GM18517 (cell line): ENCODE results near the gene OXNAD1.

Experiments
- ATAC-seq: cut with Tn5 transposase; IDR thresholded peaks from one replicate; pipeline ENCODE4 v1.9.1; 2021; ENCODE audit warnings: mild to moderate bottlenecking, moderate library complexity; ENCODE audit not compliant: unreplicated experiment

Gene OXNAD1

DNA sequence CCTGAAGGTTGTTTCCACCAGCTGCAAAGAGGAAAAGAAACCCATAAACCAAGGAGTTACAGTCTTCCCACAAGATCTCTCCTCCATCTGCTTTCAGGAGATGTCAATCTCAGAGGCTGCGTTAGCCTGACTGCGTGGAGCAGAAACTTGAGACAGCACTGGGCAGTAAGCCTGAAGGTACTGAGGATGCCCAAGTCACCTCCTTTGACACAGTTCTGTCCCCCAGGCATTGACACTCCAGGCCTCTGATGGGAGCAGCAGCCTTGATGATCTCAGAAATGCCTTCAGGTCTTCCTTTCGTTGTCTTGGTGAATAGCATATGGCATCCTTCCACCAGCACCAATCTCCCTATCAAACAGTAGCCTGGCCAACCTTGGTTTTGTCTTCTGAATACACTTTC, 89.3 kb downstream of the OXNAD1 start:
- ATAC-seq: no peak
